Pulmonary artery endothelial cell (primary cell): Measurements from ENCODE around the gene APOF. TPM values are rescaled to one million over a fixed set of nuclear protein-coding genes. Genes with fewer than 3 reads are reported as not detected.
"Not testable (repeated sequence)": the region's sequence is repeated elsewhere in the genome, so short reads cannot be mapped to it uniquely, and the experiment has no call there.

Experiments used
- DNase-seq: peaks from one replicate; pipeline ENCODE4 v3.0.0-alpha.2; 2011; ENCODE audit warnings: low read depth, low spot score
- total RNA-seq: library from RNA; depleted of rRNA; stranded (reverse); fragments of >200 nt; gene quantifications from 2 replicates; pipeline ENCODE4 v1.2.3, GENCODE V29; 2014

APOF gene
- total RNA-seq, 1 donor from 2014 or later: not detected

GRCh38 chr12:56333197-56333678 lies 29.4 kb downstream of the APOF start:
- no peak for DNase-seq

GRCh38 chr12:56332512-56333196 lies 30.0 kb downstream of the APOF start:
- no peak for DNase-seq

- DNase-seq: no peak
Measured at GRCh38 chr12:56330936-56331490, 31.6 kb downstream of the APOF start.

GRCh38 chr12:56326533-56326932 lies 36.1 kb downstream of the APOF start:
- no peak for DNase-seq

- DNase-seq: no peak
Measured at GRCh38 chr12:56326126-56326525, 36.5 kb downstream of the APOF start.

GRCh38 chr12:56324206-56324605 lies 38.5 kb downstream of the APOF start:
- no peak for DNase-seq

GRCh38 chr12:56321610-56322009 lies 41.0 kb downstream of the APOF start:
- not testable (repeated sequence) for DNase-seq

- DNase-seq: no peak
Measured at GRCh38 chr12:56321027-56321426, 41.6 kb downstream of the APOF start.

GRCh38 chr12:56317675-56318074 lies 45.0 kb downstream of the APOF start:
- DNase-seq: no peak

GRCh38 chr12:56315622-56316473 lies 46.8 kb downstream of the APOF start, which contains the start of gene CNPY2:
CNPY2 (minus strand) TSS chr12:56315988; CDS start chr12:56315217, 771 bp downstream.
- DNase-seq: peak; percentile 90

GRCh38 chr12:56315249-56315621 lies 47.4 kb downstream of the APOF start:
- DNase-seq: no peak

GRCh38 chr12:56311003-56311402 lies 51.7 kb downstream of the APOF start:
- DNase-seq: no peak

Other genes with a start within 250 kb of the APOF start
- gene RPL41, start 246.2 kb downstream of the APOF start, total RNA-seq: 2,515 and 3,966 TPM in 2 replicates
- 5.5 and 7.0 TPM in 2 replicates for gene ZC3H10, start 244.6 kb downstream of the APOF start, total RNA-seq
- 313 and 330 TPM in 2 replicates for gene ESYT1, start 234.6 kb downstream of the APOF start, total RNA-seq
- 60.6 and 81.1 TPM in 2 replicates for gene MYL6B, start 210.3 kb downstream of the APOF start, total RNA-seq
- gene MYL6, start 204.5 kb downstream of the APOF start, total RNA-seq: 2,535 and 2,553 TPM in 2 replicates
- gene SMARCC2, start 173.4 kb downstream of the APOF start, total RNA-seq: 53.2 and 70.9 TPM in 2 replicates
- gene RNF41, start 140.9 kb downstream of the APOF start, total RNA-seq: 189 and 215 TPM in 2 replicates
- 37.1 and 44.1 TPM in 2 replicates for gene NABP2, start 138.5 kb downstream of the APOF start, total RNA-seq
- not detected in 2 replicates for gene SLC39A5, start 132.8 kb downstream of the APOF start, total RNA-seq
- gene ANKRD52, start 104.5 kb downstream of the APOF start, total RNA-seq: 13.1 and 21.4 TPM in 2 replicates
- gene COQ10A, start 95.9 kb downstream of the APOF start, total RNA-seq: 4.9 and 7.3 TPM in 2 replicates
- gene CS, start 62.5 kb downstream of the APOF start, total RNA-seq: 151 TPM in 2 replicates
- gene CNPY2, start 46.9 kb downstream of the APOF start, total RNA-seq: 73.1 and 82.8 TPM in 2 replicates
- 10.6 and 15.3 TPM in 2 replicates for gene PAN2, start 28.9 kb downstream of the APOF start, total RNA-seq
- gene IL23A, start 24.0 kb downstream of the APOF start, total RNA-seq: 0.13 TPM in 1 of 2 replicates, not detected in the other
- gene STAT2, start 2.8 kb downstream of the APOF start, total RNA-seq: 54.6 and 87.9 TPM in 2 replicates
- gene TIMELESS, start 86.6 kb upstream of the APOF start, total RNA-seq: 14.8 and 25.3 TPM in 2 replicates
- 0.07 and 0.20 TPM in 2 replicates for gene MIP, start 91.8 kb upstream of the APOF start, total RNA-seq
- 1.7 and 1.8 TPM in 2 replicates for gene SPRYD4, start 105.7 kb upstream of the APOF start, total RNA-seq
- 0.26 and 0.28 TPM in 2 replicates for gene GLS2, start 125.3 kb upstream of the APOF start, total RNA-seq
- gene RBMS2, start 159.0 kb upstream of the APOF start, total RNA-seq: 21.6 and 25.7 TPM in 2 replicates